Parathyroid adenoma (tissue), 2 donors: ENCODE measurements around the gene ZNF319.

Experiments used
- H2AFZ ChIP-seq: fragments of 300-600 bp; sonication (generic); one replicate; pipeline ENCODE4 v1.7.0; 2017; ENCODE audit warnings: antibody characterized with exemption, mild to moderate bottlenecking
- H3K27ac ChIP-seq: fragments of 300-600 bp; sonication (generic); one replicate; pipeline ENCODE4 v1.7.0; 2017
- H3K27me3 ChIP-seq: fragments of 300-600 bp; sonication (generic); one replicate; pipeline ENCODE4 v1.7.0; 2017; ENCODE audit warnings: low read length; ENCODE audit not compliant: control insufficient read depth, insufficient read depth
- H3K36me3 ChIP-seq: fragments of 300-600 bp; sonication (generic); one replicate; pipeline ENCODE4 v1.7.0; 2017; ENCODE audit warnings: low read length; ENCODE audit not compliant: control insufficient read depth, insufficient read depth
- H3K4me1 ChIP-seq: fragments of 300-600 bp; sonication (generic); one replicate; pipeline ENCODE4 v1.7.0; 2017; ENCODE audit warnings: control low read depth
- H3K4me2 ChIP-seq: fragments of 300-600 bp; sonication (generic); one replicate; pipeline ENCODE4 v1.7.0; 2017; ENCODE audit warnings: low read length
- H3K4me3 ChIP-seq: fragments of 300-600 bp; sonication (generic); one replicate; pipeline ENCODE4 v1.7.0; 2017; ENCODE audit warnings: low read depth, low read length
- H3K79me2 ChIP-seq: fragments of 300-600 bp; sonication (generic); one replicate; pipeline ENCODE4 v1.7.0; 2017; ENCODE audit warnings: control low read depth
- H3K9ac ChIP-seq: fragments of 300-600 bp; sonication (generic); one replicate; pipeline ENCODE4 v1.7.0; 2017; ENCODE audit warnings: mild to moderate bottlenecking
- H3K9me3 ChIP-seq: fragments of 300-600 bp; sonication (generic); one replicate; pipeline ENCODE4 v1.7.0; 2017; ENCODE audit warnings: low read length; ENCODE audit not compliant: control insufficient read depth
- CTCF ChIP-seq: fragments of 300-600 bp; sonication (generic); IDR thresholded peaks from one replicate; pipeline ENCODE4 v1.7.0; 2017; ENCODE audit warnings: antibody characterized with exemption, mild to moderate bottlenecking
- donor health status: primary hyperparathyroidism.

ZNF319 gene

GRCh38 chr16:57955572-57956188 is 44.8 kb downstream of the ZNF319 start:
- Histone ChIP-seq H3K79me2 (no peaks in the 10 kb centered on the region), H3K36me3 (no peaks in the 10 kb centered on the region), H3K4me1 (no peaks in the 10 kb centered on the region), H3K4me3 (no peak overlapping the region), H3K9ac (no peak overlapping the region), H3K27me3 (no peaks in the 10 kb centered on the region), H3K9me3 (no peaks in the 10 kb centered on the region), H2AFZ (peak overlapping the region; percentile 1), H3K27ac (no peak overlapping the region), H3K4me2 (no peak overlapping the region)
- peak; percentile 25 for TF ChIP-seq CTCF

GRCh38 chr16:57953857-57954256 is 46.6 kb downstream of the ZNF319 start:
- no peak overlapping the region for H3K4me2 ChIP-seq
- no peaks in the 10 kb centered on the region for H3K27me3 ChIP-seq
- H3K9me3 ChIP-seq = no peaks in the 10 kb centered on the region
- no peak overlapping the region for H3K4me3 ChIP-seq
- H3K36me3 ChIP-seq = no peaks in the 10 kb centered on the region
- no peak for TF ChIP-seq CTCF
- H3K79me2 ChIP-seq = no peaks in the 10 kb centered on the region
- no peak overlapping the region for H3K27ac ChIP-seq
- no peaks in the 10 kb centered on the region for H3K4me1 ChIP-seq
- H2AFZ ChIP-seq = no peak overlapping the region
- no peak overlapping the region for H3K9ac ChIP-seq

- no peak overlapping the region for H3K4me3 ChIP-seq
- H2AFZ ChIP-seq = no peak overlapping the region
- no peaks in the 10 kb centered on the region for H3K4me1 ChIP-seq
- no peaks in the 10 kb centered on the region for H3K27me3 ChIP-seq
- H3K36me3 ChIP-seq = no peaks in the 10 kb centered on the region
- no peak overlapping the region for H3K27ac ChIP-seq
- TF ChIP-seq CTCF = no peak
- H3K9ac ChIP-seq = no peak overlapping the region
- H3K4me2 ChIP-seq = no peak overlapping the region
- no peaks in the 10 kb centered on the region for H3K79me2 ChIP-seq
- H3K9me3 ChIP-seq = no peaks in the 10 kb centered on the region
Measured at GRCh38 chr16:57952909-57953308, 47.6 kb downstream of the ZNF319 start.

- no peak overlapping the region for H3K9ac ChIP-seq
- H2AFZ ChIP-seq = no peak overlapping the region
- H3K79me2 ChIP-seq = no peaks in the 10 kb centered on the region
- no peaks in the 10 kb centered on the region for H3K27me3 ChIP-seq
- H3K27ac ChIP-seq = no peak overlapping the region
- no peaks in the 10 kb centered on the region for H3K4me1 ChIP-seq
- no peak overlapping the region for H3K4me2 ChIP-seq
- TF ChIP-seq CTCF = no peak
- no peak overlapping the region for H3K4me3 ChIP-seq
- H3K9me3 ChIP-seq = no peaks in the 10 kb centered on the region
- no peaks in the 10 kb centered on the region for H3K36me3 ChIP-seq
Measured at GRCh38 chr16:57951204-57951960, 49.1 kb downstream of the ZNF319 start.
